C4-2B (cell line): Measurements from ENCODE around the gene CNFN.

Experiments
- H3K27ac ChIP-seq: fragments of 450-650 bp; 2 replicates; pipeline ENCODE4 v1.5.1; 2017
- CTCF ChIP-seq: fragments of 450-650 bp; conservative IDR thresholded peaks from 2 replicates; pipeline ENCODE4 v1.5.1; 2017; ENCODE audit warnings: mild to moderate bottlenecking
- ZFX ChIP-seq: fragments of 450-650 bp; IDR thresholded peaks from 2 replicates; pipeline ENCODE4 v1.6.1; 2017

The CNFN gene

GRCh38 chr19:42407816-42408175 lies 17.7 kb upstream of the CNFN start:
- TF ChIP-seq ZFX (no peak), CTCF (no peak)
- no peak overlapping the region for H3K27ac ChIP-seq

GRCh38 chr19:42407085-42407815 lies 17.2 kb upstream of the CNFN start:
- no peak overlapping the region for H3K27ac ChIP-seq
- no peak for TF ChIP-seq ZFX
- TF ChIP-seq CTCF, result no peak

GRCh38 chr19:42406111-42406510 lies 16.0 kb upstream of the CNFN start:
- no peak overlapping the region for H3K27ac ChIP-seq
- no peak for TF ChIP-seq ZFX
- TF ChIP-seq CTCF, result no peak

- no peak for TF ChIP-seq CTCF
- no peak for TF ChIP-seq ZFX
- no peak overlapping the region for H3K27ac ChIP-seq
Observed at GRCh38 chr19:42403586-42403985, 13.5 kb upstream of the CNFN start.

GRCh38 chr19:42402376-42403116 lies 12.4 kb upstream of the CNFN start:
- peak overlapping the region; percentile 58 for H3K27ac ChIP-seq
- no peak for TF ChIP-seq CTCF
- no peak for TF ChIP-seq ZFX

GRCh38 chr19:42401365-42402303 lies 11.5 kb upstream of the CNFN start:
- peak overlapping the region; percentile 58 for H3K27ac ChIP-seq
- TF ChIP-seq CTCF, result peak; percentile 71
- TF ChIP-seq ZFX, result peak; percentile 26; the same call in 1 of the 2 replicates
